Measurements from ENCODE around the gene KLHL5.

The KLHL5 gene

GRCh38 chr4:39044956-39045826 is 16.8 kb upstream of the KLHL5 start:
- DNase-seq = peak; percentile 43 to 49

DNA sequence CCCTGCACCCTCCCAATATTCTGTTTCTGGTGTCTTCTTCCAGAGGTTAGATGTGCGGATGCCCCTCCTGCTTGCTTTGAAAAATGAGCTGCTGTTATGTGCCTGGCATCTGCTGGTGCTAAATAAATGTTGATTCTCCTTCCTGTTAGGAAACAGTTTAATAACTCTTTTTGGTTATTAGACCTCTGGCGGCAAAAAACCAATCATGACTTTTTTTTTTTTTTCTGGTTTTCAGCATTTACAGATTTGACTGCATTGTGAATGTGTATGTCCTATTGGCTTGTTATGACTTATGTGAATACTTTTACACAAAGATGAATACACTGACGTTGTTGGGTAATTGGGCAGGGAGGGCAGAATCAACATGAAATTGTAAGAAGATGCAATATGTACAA is 16.2 kb upstream of the KLHL5 start:
- no peak for DNase-seq

- DNase-seq = peak in 1 of 2 donors; percentile 13
Measured at GRCh38 chr4:39046249-39046648, 15.8 kb upstream of the KLHL5 start.

- no peak for DNase-seq
Measured at GRCh38 chr4:39047681-39048080, 14.4 kb upstream of the KLHL5 start.

DNA sequence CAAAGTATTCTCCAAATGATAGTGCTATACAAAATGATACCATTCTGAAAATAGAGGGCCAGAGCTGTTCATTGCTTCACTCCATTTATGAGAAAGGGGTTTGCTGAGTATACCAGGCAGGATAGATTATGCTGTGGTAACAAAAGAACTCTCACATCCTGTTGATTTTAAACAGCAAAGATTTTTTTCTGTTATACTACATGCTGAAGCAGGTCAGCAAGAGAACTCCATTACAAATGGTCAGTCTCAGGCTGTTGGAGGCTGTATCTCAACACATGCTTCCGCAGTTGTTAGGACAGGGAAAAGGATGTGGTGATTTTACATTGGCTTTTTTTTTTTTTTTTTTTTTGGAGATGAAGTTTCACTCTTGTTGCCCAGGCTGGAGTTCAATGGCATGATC is 13.7 kb upstream of the KLHL5 start:
- DNase-seq = no peak

DNA sequence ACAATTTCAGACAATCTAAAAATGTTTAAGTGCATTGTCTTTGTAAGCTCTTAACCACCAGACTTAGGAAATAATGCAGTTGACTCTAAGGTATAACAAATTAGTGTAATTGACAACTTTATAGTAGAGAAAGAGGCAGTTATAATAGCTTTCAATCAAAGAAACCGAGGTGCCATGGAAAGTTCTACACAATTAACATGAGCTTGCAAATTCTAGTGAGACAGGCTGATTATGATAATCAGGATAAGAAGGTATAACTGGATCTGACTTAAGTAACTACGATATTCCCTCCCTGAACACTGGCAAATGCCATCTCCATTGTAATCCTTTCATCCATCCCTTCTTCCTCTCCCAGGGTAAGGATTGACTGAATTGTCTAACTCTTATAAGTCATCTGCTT is 11.4 kb upstream of the KLHL5 start:
- no peak for DNase-seq

GRCh38 chr4:39051492-39051891 is 10.5 kb upstream of the KLHL5 start:
- DNase-seq = no peak

GRCh38 chr4:39053983-39054382 is 8.0 kb upstream of the KLHL5 start:
- no peak for DNase-seq

- DNase-seq = no peak
Measured at GRCh38 chr4:39054497-39054896, 7.5 kb upstream of the KLHL5 start.

- DNase-seq = no peak
Measured at GRCh38 chr4:39056023-39056422, 6.0 kb upstream of the KLHL5 start.

GRCh38 chr4:39061457-39061856 is 575 bp upstream of the KLHL5 start:
- DNase-seq = no peak

- no peak for DNase-seq
Measured at GRCh38 chr4:39062770-39063097, 702 bp downstream of the KLHL5 start.

GRCh38 chr4:39063430-39063829 is 1.4 kb downstream of the KLHL5 start:
- DNase-seq = no peak

GRCh38 chr4:39066371-39066770 is 4.3 kb downstream of the KLHL5 start:
- DNase-seq = no peak

- no peak for DNase-seq
Measured at GRCh38 chr4:39067031-39067430, 5.0 kb downstream of the KLHL5 start.

DNA sequence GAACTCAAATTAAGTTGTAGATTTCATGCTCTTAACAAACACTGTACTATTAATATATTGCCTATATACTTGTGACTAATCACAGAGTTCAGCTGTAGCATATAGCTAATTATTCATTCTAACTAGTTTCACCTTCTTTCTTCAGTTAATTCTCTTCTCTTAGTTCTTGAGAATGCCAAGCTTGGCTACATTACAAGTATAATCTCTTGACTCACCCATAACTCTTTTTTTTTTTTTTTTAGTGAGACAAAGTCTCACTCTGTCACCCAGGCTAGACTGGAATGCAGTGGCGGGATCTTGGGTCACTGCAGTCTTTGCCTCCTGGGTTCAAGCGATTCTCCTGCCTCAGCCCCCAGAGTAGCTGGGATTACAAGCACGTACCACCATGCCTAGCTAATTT is 5.4 kb downstream of the KLHL5 start:
- no peak for DNase-seq

- DNase-seq = no peak
Measured at GRCh38 chr4:39068907-39069306, 6.9 kb downstream of the KLHL5 start.

GRCh38 chr4:39078829-39079228 is 16.8 kb downstream of the KLHL5 start:
- no peak for DNase-seq

GRCh38 chr4:39083164-39083563 is 21.1 kb downstream of the KLHL5 start:
- no peak for DNase-seq

DNA sequence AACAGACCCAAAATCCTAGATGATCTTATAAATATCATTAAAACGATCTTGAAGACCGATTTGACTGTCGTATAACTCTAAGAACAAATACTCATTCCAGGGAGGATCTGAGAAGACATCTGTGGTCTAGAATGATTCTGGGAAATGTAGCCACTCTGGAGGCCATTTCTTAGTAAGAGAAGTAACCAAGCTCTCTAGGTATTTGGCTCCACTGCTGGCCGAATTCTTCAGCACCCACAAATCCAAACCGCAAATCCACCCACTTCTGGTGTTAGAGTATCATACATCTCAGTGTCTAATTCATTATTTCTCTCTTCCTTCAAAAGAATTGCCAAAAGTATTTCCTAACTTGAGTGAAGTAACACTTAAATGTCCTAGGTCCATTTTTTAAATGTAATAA is 23.9 kb downstream of the KLHL5 start:
- DNase-seq = no peak

DNA sequence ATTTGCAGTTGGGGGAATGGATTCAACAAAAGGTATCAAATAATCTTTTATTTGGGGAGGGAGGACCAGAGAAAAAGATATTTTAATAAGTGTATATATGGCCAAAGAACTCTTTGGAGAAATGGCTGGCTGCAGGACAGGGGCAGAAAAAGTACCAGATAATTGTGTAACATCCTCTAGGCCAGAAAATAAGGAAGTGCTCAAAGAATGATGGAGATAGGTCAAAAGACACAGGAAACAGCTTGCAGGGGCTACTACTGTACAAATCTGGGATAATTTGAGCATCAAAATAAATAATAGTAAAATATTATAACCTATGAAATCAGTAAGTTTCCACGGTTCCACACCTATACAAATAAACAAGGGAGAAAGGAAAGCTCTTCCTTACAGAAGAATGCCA is 34.8 kb downstream of the KLHL5 start:
- no peak for DNase-seq

DNA sequence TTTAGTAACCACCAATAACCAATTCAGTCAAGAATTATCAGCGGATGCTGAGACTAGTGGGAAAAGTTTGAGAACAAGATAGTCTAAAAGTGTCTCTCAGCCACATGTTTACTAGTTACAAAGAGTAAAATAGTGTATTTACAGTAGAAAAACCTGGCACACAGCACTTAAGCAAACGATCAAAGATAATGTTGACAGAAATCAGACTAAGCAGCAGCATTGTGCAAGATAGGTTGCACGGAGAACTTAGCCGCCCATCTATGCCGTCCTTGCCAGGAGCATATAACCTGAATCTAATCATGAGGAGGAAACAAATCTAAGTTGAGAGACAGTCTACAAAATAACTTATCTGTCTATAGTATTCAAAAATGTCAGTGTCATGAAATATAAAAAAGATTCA is 35.3 kb downstream of the KLHL5 start:
- DNase-seq = no peak

DNA sequence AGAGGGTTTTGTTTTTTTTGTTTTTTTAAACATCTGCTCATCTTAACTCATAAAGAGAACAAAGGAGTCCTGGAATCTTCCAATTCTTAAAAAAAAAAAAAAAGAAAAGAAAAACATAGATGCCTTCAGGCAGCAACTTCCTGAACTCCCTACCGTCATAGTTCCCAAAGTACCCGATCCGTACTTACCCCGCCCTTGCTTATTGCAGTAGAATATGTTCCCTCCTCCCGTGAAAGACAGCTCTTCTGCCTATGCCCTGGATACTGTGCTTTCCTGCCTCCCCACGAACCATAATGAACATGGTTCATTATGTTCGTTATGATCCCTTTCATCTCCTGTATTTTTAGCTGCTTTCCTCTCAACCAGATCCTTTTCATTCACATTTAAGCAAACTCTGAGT is 40.3 kb downstream of the KLHL5 start:
- DNase-seq = no peak

GRCh38 chr4:39103291-39103690 is 41.3 kb downstream of the KLHL5 start:
- no peak for DNase-seq

- DNase-seq = no peak
Measured at GRCh38 chr4:39104255-39104654, 42.2 kb downstream of the KLHL5 start.
